Breast epithelium (tissue), 3 donors: ENCODE results near the gene MTRR.

Source experiments
- CTCF ChIP-seq, 3 donors: fragments of 450-650 bp; IDR thresholded peaks; one replicate each; pipeline ENCODE4 v1.5.1; 2016 to 2017; ENCODE audit warnings: antibody characterized with exemption in 3 of 3, mild to moderate bottlenecking in 3 of 3, moderate library complexity in 3 of 3
- POLR2A ChIP-seq: fragments of 450-650 bp; IDR thresholded peaks from one replicate; pipeline ENCODE4 v1.6.1; 2016; ENCODE audit warnings: antibody characterized with exemption, mild to moderate bottlenecking, moderate library complexity
- POLR2AphosphoS5 ChIP-seq, 3 donors: sonication (generic); formaldehyde crosslinking; IDR thresholded peaks; one replicate each; pipeline ENCODE4 v1.6.1; 2017; ENCODE audit warnings: antibody characterized with exemption in 3 of 3

GRCh38 chr5:7849681-7850394, 19.1 kb upstream of the MTRR start:
- no peak for TF ChIP-seq POLR2A
- TF ChIP-seq CTCF (IDR thresholded peaks at IDR 0.05) = no peak
- TF ChIP-seq POLR2AphosphoS5 (IDR thresholded peaks at IDR 0.05) = no peak
